Colonic mucosa (tissue), 4 donors: Measurements from ENCODE around the gene DYSF. TPM values are rescaled to one million over a fixed set of nuclear protein-coding genes. Genes with fewer than 3 reads are reported as not detected.

Experiments used
- DNase-seq: peaks from one replicate; pipeline ENCODE4 v3.0.0-alpha.2; 2020
- H3K27ac ChIP-seq: fragments of 200-600 bp; one replicate; pipeline ENCODE4 v1.8.0; 2021
- H3K27me3 ChIP-seq: fragments of 200-600 bp; one replicate; pipeline ENCODE4 v1.8.0; 2021
- H3K36me3 ChIP-seq: fragments of 200-600 bp; one replicate; pipeline ENCODE4 v1.8.0; 2021
- H3K4me1 ChIP-seq: fragments of 200-600 bp; one replicate; pipeline ENCODE4 v1.8.0; 2021; ENCODE audit warnings: mild to moderate bottlenecking
- H3K4me3 ChIP-seq: fragments of 200-600 bp; one replicate; pipeline ENCODE4 v1.8.0; 2021
- H3K9ac ChIP-seq, 2 donors: one replicate each; pipeline ENCODE4 v1.7.0; 2013; ENCODE audit warnings: control low read depth in 2 of 2, low read depth in 2 of 2, low read length in 2 of 2
- H3K9me3 ChIP-seq: fragments of 200-600 bp; one replicate; pipeline ENCODE4 v1.8.0; 2021
- intact Hi-C: fragments of 100-400 bp; cut with DNase I; formaldehyde crosslinking; loops from one replicate; pipeline ENCODE4 v1.14.1; 2022
- total RNA-seq, 2 donors: library from RNA; stranded (reverse); fragmentation: NEBNext Ultra II Directional in 1 of 2; extraction: Animal tissue kit (Norgen Biotek cat#: 25700) in 1 of 2; gene quantifications; one replicate each; pipeline ENCODE4 v1.2.1, GENCODE V29; 2021
- TF ChIP-seq, protein P1 (sequence below): fragments of 200-600 bp; IDR thresholded peaks from one replicate; pipeline ENCODE4 v1.8.0; 2022; ENCODE audit warnings: antibody characterized with exemption, mild to moderate bottlenecking
- donor health status: healthy.
- donor health status: DM: no; HTN: no; CAD: no.
- donor health status: DM: no; HTN: no; CAD: no.

The DYSF gene
- total RNA-seq, 2 donors from 2014 or later = 2.4 to 7.5 TPM

DNA sequence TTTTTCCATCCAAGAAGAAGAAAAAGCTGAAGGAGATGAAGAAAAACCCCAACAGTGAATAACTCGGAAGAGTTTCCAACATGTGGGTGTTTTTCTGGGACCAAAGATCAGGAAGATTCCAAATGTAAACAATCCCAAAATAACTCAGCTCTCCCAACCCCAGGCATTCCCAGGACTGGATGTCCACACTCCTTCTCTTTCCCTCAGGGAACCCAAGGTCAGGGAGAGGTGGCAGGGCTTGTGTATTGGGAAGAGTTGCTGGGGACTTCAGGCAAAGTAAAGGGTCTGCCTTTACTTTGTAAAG, 268.0 kb downstream of the DYSF start:
- Histone ChIP-seq H3K4me1 (no peaks in the 10 kb centered on the region), H3K36me3 (no peaks in the 10 kb centered on the region), H3K9ac (no peak overlapping the region), H3K27me3 (no peaks in the 10 kb centered on the region), H3K27ac (no peak overlapping the region), H3K9me3 (no peaks in the 10 kb centered on the region), H3K4me3 (no peak overlapping the region)
- TF ChIP-seq, protein P1, sequence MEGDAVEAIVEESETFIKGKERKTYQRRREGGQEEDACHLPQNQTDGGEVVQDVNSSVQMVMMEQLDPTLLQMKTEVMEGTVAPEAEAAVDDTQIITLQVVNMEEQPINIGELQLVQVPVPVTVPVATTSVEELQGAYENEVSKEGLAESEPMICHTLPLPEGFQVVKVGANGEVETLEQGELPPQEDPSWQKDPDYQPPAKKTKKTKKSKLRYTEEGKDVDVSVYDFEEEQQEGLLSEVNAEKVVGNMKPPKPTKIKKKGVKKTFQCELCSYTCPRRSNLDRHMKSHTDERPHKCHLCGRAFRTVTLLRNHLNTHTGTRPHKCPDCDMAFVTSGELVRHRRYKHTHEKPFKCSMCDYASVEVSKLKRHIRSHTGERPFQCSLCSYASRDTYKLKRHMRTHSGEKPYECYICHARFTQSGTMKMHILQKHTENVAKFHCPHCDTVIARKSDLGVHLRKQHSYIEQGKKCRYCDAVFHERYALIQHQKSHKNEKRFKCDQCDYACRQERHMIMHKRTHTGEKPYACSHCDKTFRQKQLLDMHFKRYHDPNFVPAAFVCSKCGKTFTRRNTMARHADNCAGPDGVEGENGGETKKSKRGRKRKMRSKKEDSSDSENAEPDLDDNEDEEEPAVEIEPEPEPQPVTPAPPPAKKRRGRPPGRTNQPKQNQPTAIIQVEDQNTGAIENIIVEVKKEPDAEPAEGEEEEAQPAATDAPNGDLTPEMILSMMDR = no peak
- intact Hi-C loops = no loop called here
- no peak for DNase-seq

DNA sequence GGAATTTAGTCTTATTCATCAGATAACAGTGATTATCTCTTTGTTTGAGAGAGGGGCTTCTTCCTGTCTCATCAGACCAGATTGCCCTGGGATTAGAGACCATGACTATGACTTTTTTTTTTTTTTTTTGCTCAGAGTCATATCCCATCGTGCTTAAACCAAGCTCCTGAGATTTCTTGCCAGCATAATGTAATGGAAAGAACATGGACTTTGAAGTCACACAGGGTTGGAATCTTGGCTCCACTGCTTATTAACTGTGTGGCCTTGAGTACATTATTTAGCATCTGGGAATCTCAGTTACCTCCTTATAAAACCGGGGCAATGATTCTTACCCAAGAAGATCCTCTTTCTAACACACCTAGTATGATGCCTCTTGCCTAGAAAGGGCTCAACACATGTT, 268.3 kb downstream of the DYSF start:
- intact Hi-C loops = no loop called here
- Histone ChIP-seq H3K9ac (no peak overlapping the region), H3K27ac (no peak overlapping the region), H3K36me3 (no peaks in the 10 kb centered on the region), H3K9me3 (no peaks in the 10 kb centered on the region), H3K4me1 (no peaks in the 10 kb centered on the region), H3K27me3 (no peaks in the 10 kb centered on the region), H3K4me3 (no peak overlapping the region)
- no peak for DNase-seq
- TF ChIP-seq, protein P1 = no peak

DNA sequence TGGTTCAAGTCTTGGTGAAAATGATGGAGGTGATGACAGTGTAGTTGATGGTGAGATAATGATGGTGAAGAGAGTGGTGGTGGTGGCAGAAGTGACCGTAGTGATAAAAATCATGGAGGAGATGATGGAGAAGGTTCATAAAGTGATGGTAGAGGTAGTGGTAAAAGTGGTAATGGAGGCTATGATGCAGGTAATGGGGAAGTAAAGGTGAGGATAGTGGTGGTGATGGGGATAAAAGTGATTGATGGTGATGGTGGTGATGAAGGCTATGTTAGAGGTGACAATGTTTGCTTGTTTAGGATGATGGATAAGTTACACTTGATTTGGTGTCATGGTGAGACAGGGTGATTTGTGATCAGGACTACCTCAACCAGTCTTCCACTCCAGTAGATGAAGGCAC, 268.9 kb downstream of the DYSF start:
- H3K9me3 ChIP-seq = no peaks in the 10 kb centered on the region
- H3K4me3 ChIP-seq = no peak overlapping the region
- no peak overlapping the region for H3K9ac ChIP-seq
- TF ChIP-seq, protein P1 = no peak
- H3K27me3 ChIP-seq = no peaks in the 10 kb centered on the region
- no peaks in the 10 kb centered on the region for H3K36me3 ChIP-seq
- no peaks in the 10 kb centered on the region for H3K4me1 ChIP-seq
- DNase-seq = no peak
- no peak overlapping the region for H3K27ac ChIP-seq
- intact Hi-C loops = no loop called here

DNA sequence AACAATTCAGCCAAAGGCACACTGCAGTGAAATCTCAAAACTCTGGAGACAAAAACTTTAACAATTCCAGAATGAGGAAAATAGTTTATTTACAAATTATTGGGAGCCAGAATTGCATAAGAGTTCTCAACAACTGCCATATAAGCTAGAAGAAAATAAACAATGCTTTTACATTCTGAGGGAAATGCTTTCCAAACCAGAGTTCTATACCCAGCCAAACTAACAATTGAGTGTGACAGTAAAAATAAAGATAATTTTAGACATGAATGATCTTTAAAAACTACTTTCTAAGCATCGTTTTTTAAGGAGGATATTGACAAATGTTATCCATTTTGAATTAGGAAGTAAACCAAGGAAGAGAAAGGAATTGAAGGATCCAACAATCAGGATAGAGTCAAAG, 271.4 kb downstream of the DYSF start:
- TF ChIP-seq, protein P1 = no peak
- no peaks in the 10 kb centered on the region for H3K36me3 ChIP-seq
- intact Hi-C loops = no loop called here
- H3K9me3 ChIP-seq = no peaks in the 10 kb centered on the region
- no peak for DNase-seq
- no peaks in the 10 kb centered on the region for H3K27me3 ChIP-seq
- H3K27ac ChIP-seq = no peak overlapping the region
- H3K9ac ChIP-seq = no peak overlapping the region
- H3K4me3 ChIP-seq = no peak overlapping the region
- no peaks in the 10 kb centered on the region for H3K4me1 ChIP-seq

DNA sequence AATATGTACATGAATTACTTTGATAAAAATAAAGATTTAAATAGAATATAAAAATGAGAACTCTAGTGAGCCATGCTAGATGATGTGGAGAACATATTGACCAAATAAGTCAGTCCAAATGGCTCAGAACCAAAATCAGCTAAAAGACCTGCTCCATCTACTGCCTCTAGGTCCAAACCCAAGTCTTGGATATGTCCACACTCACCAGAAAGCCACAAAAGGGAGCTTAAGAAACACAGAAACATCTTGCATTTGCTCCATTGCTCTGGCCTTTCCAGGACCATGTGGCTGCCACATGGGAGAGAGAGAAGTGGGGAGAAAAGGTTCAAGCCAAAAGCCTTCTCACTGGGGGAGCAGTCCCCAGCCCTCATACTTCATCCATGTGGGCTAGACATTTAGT, 272.5 kb downstream of the DYSF start:
- Histone ChIP-seq H3K27ac (no peak overlapping the region), H3K4me1 (no peaks in the 10 kb centered on the region), H3K9me3 (no peaks in the 10 kb centered on the region), H3K27me3 (no peaks in the 10 kb centered on the region), H3K4me3 (no peak overlapping the region), H3K9ac (no peak overlapping the region), H3K36me3 (no peaks in the 10 kb centered on the region)
- TF ChIP-seq, protein P1 = no peak
- DNase-seq = no peak
- intact Hi-C loops = no loop called here

DNA sequence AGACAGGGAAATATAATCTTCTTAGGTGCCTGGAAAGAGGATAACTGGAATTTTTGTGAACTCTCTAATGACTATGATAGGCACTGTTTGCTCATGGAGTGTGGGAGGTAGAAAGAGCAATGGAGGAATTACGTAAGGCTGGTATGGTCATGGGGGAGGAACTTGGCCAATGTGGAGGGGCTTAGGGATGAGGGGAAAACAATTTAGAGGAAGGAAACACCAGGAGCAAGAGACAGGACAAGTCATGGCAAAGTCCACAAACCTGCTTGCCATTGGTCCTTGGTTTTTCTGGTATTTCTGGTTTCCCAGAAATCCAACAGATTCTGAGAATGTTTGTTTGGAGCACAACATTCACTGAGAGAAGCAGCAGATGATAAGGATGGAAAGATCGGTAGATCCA, 274.2 kb downstream of the DYSF start:
- no peak overlapping the region for H3K9ac ChIP-seq
- intact Hi-C loops = no loop called here
- TF ChIP-seq, protein P1 = no peak

More for the DNA sequence above, 274.2 kb downstream of the DYSF start:
- no peaks in the 10 kb centered on the region for H3K27me3 ChIP-seq
- H3K9me3 ChIP-seq = no peaks in the 10 kb centered on the region
- DNase-seq = no peak
- no peak overlapping the region for H3K4me3 ChIP-seq
- no peaks in the 10 kb centered on the region for H3K4me1 ChIP-seq
- no peaks in the 10 kb centered on the region for H3K36me3 ChIP-seq
- H3K27ac ChIP-seq = no peak overlapping the region
